Stimulated activated CD4-positive, alpha-beta T cell treated with anti-CD3 and anti-CD28 coated beads, TNF-alpha, amount 100 ng/mL, for 4 hours (primary cell): ENCODE results near the gene SSH3.
A peak's percentile ranks its signal among the peaks of the same experiment; 100 is the strongest.

Experiments
- DNase-seq, 3 experiments: peaks; one replicate each; pipeline ENCODE4 v3.0.0-alpha.2; 2020; ENCODE audit warnings: low read depth in 3 of 3

SSH3 gene

GRCh38 chr11:67347964-67348749 lies 44.8 kb downstream of the SSH3 start:
- DNase-seq: no peak

DNA sequence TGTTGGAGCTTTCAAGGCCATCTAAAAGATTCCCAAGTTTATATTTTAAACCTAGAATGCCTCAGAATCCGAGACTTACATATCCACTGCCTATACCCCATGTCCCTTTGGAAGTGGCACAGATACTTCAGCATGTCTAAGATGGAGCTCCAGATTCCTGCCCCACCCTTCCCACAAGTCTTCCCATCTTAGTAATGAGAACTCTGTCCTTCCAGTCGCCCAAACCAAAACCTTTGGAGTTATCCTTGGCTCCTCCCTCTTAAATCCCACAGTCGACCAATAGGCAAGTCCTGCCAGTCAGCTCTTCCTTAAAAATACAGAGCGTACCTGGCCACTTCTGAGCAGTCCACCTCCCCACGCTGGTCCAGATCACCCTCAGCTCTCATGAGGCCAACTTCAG lies 45.7 kb downstream of the SSH3 start:
- no peak for DNase-seq

GRCh38 chr11:67349457-67349856 lies 46.1 kb downstream of the SSH3 start:
- no peak for DNase-seq

GRCh38 chr11:67349928-67350465 lies 46.7 kb downstream of the SSH3 start:
- no peak for DNase-seq

GRCh38 chr11:67351275-67352005 lies 48.1 kb downstream of the SSH3 start:
- peak in 2 of 3 experiments; percentile 37 to 56 for DNase-seq

DNA sequence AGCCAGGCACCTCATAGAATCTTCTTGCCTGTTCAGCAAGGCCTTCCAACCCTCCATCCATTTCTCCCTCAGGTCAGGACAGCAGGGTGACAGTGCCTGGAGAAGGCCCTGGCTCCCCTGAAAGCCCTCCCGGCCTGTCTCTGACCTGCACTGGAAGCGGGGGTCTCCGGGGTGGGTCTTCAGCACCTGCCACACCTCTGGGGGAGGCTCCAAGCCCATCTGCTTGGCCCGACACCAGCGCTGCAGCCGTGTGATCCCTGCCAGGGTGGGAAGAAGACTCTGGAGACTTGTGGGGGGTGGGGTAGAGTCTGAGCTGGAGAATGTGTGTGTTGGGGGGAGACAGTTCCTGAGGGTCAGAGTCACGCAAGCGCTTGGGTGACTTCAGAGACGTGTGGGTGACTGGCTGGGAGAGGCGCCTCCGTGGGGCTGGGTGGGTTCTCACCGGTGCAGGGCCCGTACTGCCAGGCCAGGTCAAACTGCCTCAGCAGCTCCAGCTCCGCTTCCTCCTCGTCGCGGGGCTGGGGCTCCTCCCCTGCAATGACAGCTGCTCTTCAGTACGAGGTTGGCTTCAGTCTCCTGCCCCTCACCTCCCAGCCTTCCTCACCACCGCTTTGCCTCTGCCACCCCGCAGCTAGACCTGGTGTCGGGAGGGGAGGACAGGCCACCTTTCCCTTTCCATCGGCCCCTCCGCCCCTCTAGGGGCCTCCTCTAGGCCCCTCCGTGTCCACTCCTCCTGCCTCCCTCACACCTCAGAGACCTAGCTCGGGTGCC lies 49.4 kb downstream of the SSH3 start:
- peak in 1 of 3 experiments; percentile 23 for DNase-seq

DNA sequence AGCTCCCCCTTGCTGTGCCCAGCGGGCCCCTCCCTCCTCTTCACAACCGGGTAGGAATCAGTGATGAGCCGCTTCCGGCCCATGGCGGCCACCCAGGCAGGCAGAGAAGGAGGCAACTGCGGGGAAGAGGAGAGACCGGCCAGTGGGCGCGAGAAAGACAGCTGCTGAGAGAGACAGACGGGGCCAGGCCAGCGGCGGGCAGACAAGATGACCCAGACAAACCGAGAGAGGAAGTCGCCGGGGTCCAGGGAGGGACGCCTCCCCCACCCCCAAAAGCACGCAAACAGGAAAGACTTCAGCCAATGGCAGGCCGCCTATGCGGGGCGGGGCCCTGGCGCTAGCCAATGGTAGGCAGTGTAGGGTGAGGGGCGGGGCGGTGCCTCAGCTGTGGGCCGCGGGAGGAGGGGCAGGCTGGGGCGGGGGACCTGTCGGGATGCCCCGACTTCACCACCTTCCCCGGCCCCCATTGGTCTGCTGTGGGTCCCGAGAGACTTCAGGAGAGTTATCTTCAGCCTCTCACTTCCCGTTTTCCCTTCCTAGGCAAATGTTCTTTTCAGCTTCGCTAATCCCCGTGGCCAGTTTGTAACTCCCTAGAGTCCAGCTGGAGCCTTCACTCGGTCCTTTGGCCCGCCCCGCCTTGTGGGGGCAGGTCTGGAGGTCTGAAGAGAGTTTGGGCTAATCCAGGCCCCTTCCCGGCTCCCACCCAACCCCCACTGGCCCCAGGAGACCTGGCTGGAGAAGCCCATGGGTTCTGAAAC lies 50.2 kb downstream of the SSH3 start, which contains the start of gene POLD4:
Gene POLD4 (minus strand): TSS at position 230 of the 758 bp plus-strand sequence. CDS start 147 bp downstream, at position 83.
- peak; percentile 92 to 93 (median 92) for DNase-seq

GRCh38 chr11:67354075-67355022 lies 51.0 kb downstream of the SSH3 start:
- DNase-seq: no peak

- DNase-seq: no peak
These were observed 51.9 kb downstream of the SSH3 start for GRCh38 chr11:67355023-67355793.

GRCh38 chr11:67355794-67356386 lies 52.6 kb downstream of the SSH3 start:
- no peak for DNase-seq

DNA sequence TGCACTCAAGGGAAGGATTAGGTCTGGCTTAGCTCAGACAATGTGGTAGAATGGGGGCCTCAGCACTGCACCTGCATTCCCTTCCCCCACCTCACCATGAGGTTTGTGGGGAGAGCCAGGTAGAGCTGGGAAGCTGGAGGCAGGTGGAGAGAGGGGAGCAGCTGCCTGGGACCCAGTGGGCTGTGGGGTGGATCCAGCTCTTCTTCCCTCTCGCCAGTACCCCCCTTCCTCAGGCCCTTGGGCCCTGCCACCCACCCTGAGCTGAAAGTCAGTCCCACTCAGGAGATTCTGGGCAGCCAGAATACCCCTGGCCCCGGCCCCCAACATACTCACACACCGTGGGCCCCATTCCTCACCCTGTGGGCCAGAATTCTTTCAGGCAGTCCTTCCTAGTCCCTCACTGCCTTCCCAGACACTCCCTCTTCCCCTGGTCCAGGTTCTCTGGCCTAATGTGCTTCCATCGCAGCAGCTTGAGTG lies 53.1 kb downstream of the SSH3 start:
- DNase-seq: no peak

- peak in 2 of 3 experiments; percentile 39 to 49 for DNase-seq
These were observed 53.7 kb downstream of the SSH3 start for GRCh38 chr11:67356864-67357561.

DNA sequence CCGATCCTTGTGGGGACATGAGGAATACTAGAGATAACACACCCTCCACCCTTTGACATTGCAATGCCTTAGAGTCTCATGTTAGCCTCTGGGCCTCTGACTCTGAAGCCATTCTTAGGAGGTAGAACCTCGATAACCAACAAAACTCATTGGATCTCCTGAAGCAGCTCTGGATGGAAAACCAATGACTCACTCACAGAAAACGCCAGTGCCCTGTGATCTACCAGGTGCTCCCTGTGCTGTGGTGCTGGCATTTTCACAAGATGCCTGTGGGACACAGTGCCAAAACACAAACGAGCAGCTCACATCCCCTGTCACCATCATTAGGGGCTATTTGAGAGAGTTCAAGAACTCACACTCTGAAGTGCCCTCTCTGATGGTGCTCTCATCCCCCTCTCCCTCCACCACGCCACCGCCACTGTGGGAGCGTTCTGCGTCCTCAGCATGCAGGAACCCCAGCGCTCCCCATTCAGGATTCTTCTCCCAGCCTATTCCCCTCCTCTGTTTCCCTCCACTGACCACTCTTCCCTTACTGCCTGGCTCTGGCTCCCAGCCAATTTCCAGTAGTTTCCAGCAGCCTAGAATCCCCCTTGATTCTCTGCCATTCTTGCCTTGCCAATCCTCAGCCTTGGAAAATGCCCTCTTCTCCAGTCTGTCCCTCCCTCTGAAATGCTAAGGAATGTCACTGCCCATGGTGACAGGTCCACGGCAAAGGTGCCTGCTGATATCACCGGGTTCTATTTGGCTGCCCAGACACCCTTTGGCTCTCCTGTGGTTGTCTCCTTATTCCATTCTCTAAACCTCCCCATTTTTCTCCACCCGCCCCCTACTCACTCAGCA lies 54.7 kb downstream of the SSH3 start:
- DNase-seq: no peak
